ENCODE data around the gene KPNB1.

KPNB1 gene

DNA sequence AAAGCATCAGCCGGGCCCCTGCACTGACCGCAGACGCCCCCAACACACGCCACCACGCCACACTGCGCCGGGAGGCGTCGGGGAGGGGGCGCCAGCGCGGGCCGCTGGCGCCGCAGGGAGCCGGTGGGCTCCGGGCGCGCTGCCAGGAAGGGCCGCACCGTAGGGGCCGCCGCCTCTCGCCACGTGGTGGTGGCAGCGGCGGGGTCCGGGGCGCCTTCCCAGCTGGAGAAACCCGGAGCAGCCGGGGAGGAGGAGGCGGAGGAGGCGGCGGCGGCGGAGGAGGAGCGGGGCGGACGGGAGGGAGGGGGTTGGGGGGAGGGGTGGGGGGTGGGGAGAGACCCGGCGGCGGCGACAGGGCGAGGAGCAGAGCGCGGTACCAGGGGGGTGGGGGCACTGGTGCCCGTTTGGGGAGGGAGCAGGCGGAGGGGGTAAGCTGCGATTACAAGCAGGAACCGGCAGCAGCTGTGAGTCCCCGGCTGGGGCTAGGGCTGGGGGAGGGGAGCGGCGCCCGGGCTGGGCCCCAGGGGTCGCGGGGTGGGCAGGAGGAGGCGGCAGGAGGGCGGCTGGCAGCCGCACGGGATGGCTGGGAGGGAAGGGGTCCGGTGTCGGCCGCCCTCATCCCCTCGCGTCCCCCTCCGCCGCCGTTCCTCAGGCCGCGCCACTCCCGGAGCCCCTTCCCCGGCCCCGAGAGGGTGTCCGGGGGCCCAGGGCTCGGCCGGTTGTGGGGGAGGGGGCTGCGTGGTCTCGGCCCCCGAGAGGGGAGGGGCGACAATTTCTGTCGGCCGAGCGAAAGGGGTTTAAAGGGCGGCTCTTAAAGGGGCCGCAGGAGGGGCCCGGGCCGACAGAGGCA, 44.2 kb downstream of the KPNB1 start, which contains the start of gene TBKBP1:
Gene TBKBP1, plus strand, starts transcription at position 431 of the 850 bp plus-strand sequence. CDS start 1,952 bp downstream, outside the sequence.
- H3K4me2 ChIP-seq (ENCODE audit: low read depth, low read length, poor library complexity, severe bottlenecking) = peak within 1 kb of the TSS; percentile 80
- peak within 1 kb of the TSS; percentile 14 for H3K27ac ChIP-seq (ENCODE audit: low read depth, low read length)
- no peaks in the 10 kb centered on the region for H4K20me1 ChIP-seq (ENCODE audit: low read depth, low read length)
- H3K9me3 ChIP-seq (ENCODE audit: insufficient read depth, low read length) = no peaks in the 10 kb centered on the region
- H3K79me2 ChIP-seq (ENCODE audit: insufficient read depth, low read length) = no peaks in the 10 kb centered on the region
- H3K4me3 ChIP-seq (ENCODE audit: insufficient read depth, low read length, poor library complexity, severe bottlenecking) = peak within 1 kb of the TSS; percentile 67
- peak within 1 kb of the TSS; percentile 44 for H2AFZ ChIP-seq (ENCODE audit: low read depth, low read length, severe bottlenecking)
- H3K9ac ChIP-seq (ENCODE audit: low read length) = peak within 1 kb of the TSS; percentile 59
- no peak for TF ChIP-seq EZH2phosphoT487 (conservative IDR thresholded peaks at IDR 0.05; ENCODE audit: low read length)
- TF ChIP-seq, protein P1, sequence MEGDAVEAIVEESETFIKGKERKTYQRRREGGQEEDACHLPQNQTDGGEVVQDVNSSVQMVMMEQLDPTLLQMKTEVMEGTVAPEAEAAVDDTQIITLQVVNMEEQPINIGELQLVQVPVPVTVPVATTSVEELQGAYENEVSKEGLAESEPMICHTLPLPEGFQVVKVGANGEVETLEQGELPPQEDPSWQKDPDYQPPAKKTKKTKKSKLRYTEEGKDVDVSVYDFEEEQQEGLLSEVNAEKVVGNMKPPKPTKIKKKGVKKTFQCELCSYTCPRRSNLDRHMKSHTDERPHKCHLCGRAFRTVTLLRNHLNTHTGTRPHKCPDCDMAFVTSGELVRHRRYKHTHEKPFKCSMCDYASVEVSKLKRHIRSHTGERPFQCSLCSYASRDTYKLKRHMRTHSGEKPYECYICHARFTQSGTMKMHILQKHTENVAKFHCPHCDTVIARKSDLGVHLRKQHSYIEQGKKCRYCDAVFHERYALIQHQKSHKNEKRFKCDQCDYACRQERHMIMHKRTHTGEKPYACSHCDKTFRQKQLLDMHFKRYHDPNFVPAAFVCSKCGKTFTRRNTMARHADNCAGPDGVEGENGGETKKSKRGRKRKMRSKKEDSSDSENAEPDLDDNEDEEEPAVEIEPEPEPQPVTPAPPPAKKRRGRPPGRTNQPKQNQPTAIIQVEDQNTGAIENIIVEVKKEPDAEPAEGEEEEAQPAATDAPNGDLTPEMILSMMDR (IDR thresholded peaks at IDR 0.05; ENCODE audit: insufficient read depth, low read length, poor library complexity, severe bottlenecking) = no peak
- H3K27me3 ChIP-seq (ENCODE audit: low read length) = no peaks in the 10 kb centered on the region
- no peaks in the 10 kb centered on the region for H3K9me2 ChIP-seq (replicated peaks; ENCODE audit: insufficient read depth, low read length)
- H3F3A ChIP-seq (ENCODE audit: insufficient read depth) = no peaks in the 10 kb centered on the region
- no peaks in the 10 kb centered on the region for H3K36me3 ChIP-seq (ENCODE audit: low read length)

DNA sequence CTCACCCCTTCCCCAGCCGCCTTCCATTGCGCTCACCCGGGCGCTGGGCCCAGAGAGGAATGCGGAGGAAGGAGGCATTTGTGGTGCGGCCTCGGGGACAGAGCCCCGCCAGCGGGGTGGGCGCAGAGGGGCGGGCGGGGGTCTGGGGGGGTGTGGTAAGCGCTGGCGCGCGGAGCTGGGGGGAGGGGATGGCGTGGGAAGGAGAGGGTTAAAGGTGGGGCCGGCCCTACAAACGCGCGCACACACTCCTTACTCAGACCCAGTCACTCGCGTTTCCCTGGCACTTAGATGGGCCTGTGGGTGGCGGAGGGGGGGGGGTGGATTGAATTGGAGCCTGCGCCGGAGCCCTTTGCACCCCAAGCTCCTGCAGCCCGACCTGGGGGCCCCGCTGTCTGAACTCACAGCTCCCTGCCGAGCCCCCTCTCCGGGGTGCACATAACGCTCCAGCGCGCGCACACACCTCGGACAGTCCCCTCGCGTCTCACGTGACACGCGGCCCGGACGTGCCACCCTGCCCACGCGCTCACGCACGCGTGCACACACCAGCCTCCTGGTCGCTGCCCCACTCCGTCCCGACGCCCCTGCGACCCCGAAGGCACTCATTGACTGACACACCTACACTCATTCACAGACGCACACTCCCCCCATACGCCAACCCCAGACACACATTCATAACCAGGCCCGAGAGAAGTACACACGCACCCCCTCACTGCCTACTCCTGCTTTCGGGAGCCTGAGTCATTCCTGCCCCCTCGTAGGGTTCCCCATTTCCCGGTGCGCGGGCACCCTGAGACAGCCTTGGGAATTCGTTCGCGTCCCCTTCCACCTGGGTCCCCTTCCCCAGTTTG, 45.1 kb downstream of the KPNB1 start:
- no peaks in the 10 kb centered on the region for H4K20me1 ChIP-seq (ENCODE audit: low read depth, low read length)
- H3K4me2 ChIP-seq (ENCODE audit: low read depth, low read length, poor library complexity, severe bottlenecking) = peak overlapping the region; percentile 53
- no peak for TF ChIP-seq EZH2phosphoT487 (conservative IDR thresholded peaks at IDR 0.05; ENCODE audit: low read length)
- TF ChIP-seq, protein P1 (IDR thresholded peaks at IDR 0.05; ENCODE audit: insufficient read depth, low read length, poor library complexity, severe bottlenecking) = no peak
- H2AFZ ChIP-seq (ENCODE audit: low read depth, low read length, severe bottlenecking) = no peak overlapping the region
- H3K36me3 ChIP-seq (ENCODE audit: low read length) = no peaks in the 10 kb centered on the region
- no peaks in the 10 kb centered on the region for H3K27me3 ChIP-seq (ENCODE audit: low read length)
- H3K4me3 ChIP-seq (ENCODE audit: insufficient read depth, low read length, poor library complexity, severe bottlenecking) = peak overlapping the region; percentile 44
- no peaks in the 10 kb centered on the region for H3F3A ChIP-seq (ENCODE audit: insufficient read depth)
- H3K9me2 ChIP-seq (replicated peaks; ENCODE audit: insufficient read depth, low read length) = no peaks in the 10 kb centered on the region
- H3K9me3 ChIP-seq (ENCODE audit: insufficient read depth, low read length) = no peaks in the 10 kb centered on the region
- H3K27ac ChIP-seq (ENCODE audit: low read depth, low read length) = no peak overlapping the region
- H3K9ac ChIP-seq (ENCODE audit: low read length) = peak overlapping the region; percentile 43
- H3K79me2 ChIP-seq (ENCODE audit: insufficient read depth, low read length) = no peaks in the 10 kb centered on the region

DNA sequence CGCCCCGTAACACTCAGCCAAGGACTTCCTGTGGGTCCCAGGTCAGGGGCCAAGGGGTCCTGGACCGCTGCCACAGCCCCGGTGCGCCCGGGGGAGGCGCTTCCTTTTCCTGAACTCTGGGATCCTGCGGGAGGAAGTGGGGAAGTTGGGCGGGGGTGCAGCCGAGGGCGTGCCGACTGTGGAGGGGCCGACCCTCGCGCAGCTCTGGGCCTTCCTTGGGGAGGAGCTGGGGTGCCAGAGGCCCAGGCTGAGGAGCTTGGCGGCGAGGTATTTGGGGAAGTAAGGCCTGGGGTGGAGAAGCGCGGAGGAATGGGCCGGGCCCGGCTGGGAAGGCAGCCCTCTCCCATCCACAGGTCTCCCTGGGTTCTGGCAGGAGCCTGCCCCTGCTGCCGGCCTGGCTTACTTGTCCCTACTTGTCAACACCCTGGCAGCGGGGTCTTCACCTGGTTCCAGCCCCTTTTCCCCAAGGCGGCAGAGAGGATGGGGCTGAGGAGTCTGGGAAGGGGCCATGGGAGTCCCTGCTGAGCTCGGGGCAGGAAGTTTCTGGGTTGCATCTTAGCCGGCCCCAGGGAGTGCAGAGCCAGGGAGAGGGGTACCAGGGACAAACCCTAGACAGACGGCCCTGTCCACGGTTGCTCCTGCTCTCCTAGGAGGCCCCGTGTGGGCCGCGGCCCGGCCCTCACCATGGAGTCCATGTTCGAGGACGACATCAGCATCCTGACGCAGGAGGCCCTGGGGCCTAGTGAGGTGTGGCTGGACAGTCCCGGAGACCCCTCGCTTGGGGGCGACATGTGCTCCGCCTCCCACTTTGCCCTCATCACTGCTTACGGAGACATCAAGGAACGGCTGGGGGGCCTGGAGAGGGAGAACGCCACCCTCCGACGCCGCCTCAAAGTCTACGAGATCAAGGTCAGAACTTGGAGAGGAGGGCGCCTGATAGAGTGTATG, 46.0 kb downstream of the KPNB1 start:
- H3K27me3 ChIP-seq (ENCODE audit: low read length) = no peaks in the 10 kb centered on the region
- H3F3A ChIP-seq (ENCODE audit: insufficient read depth) = no peaks in the 10 kb centered on the region
- H2AFZ ChIP-seq (ENCODE audit: low read depth, low read length, severe bottlenecking) = no peak overlapping the region
- no peaks in the 10 kb centered on the region for H3K9me2 ChIP-seq (replicated peaks; ENCODE audit: insufficient read depth, low read length)
- H3K27ac ChIP-seq (ENCODE audit: low read depth, low read length) = no peak overlapping the region
- no peaks in the 10 kb centered on the region for H3K79me2 ChIP-seq (ENCODE audit: insufficient read depth, low read length)
- H4K20me1 ChIP-seq (ENCODE audit: low read depth, low read length) = no peaks in the 10 kb centered on the region
- TF ChIP-seq, protein P1 (IDR thresholded peaks at IDR 0.05; ENCODE audit: insufficient read depth, low read length, poor library complexity, severe bottlenecking) = no peak
- TF ChIP-seq EZH2phosphoT487 (conservative IDR thresholded peaks at IDR 0.05; ENCODE audit: low read length) = no peak
- no peak overlapping the region for H3K4me2 ChIP-seq (ENCODE audit: low read depth, low read length, poor library complexity, severe bottlenecking)
- H3K4me3 ChIP-seq (ENCODE audit: insufficient read depth, low read length, poor library complexity, severe bottlenecking) = no peak overlapping the region
- no peak overlapping the region for H3K9ac ChIP-seq (ENCODE audit: low read length)
- H3K9me3 ChIP-seq (ENCODE audit: insufficient read depth, low read length) = no peaks in the 10 kb centered on the region
- H3K36me3 ChIP-seq (ENCODE audit: low read length) = no peaks in the 10 kb centered on the region

All from SU-DHL-6 (cell line).